ENCODE results near the gene PTGER4.

PTGER4 gene

DNA sequence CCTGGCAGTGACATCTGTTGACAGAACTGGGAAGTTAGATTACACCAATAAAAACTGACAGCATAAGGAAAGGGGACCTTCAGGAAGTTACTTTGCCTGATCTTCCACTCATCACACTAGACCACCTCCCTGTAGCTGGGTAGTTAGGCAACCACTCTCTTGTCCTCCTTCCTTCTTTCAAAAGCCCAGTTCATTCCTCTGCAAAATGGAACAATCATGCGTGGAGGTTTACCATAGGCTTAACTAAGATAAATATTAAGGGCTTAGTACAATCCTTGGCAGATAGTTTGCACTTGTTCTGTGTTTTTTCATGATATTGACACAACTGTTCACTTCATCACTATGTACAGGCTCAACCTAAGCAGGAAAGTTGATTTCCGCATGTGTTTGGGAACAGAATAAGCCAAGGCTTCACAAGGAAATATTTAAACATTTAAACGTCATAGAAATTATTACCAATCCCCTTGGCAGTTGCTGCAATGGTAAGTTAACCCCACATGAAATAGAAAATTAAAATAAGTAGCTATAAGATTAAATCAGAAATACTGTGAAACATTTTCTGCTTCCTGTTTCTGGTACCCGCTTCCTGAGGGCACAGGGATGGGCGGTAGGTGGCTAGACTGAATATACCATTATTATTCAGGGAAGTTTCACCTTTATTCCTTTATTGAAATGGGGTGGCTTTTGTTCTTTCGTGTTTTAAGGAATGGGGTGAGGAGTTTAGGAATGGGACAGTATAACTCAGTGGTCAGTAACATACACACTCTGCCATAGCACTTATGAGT lies 9.9 kb upstream of the PTGER4 start:
- DNase-seq (ENCODE audit: low read depth) = no peak

- DNase-seq (ENCODE audit: low read depth) = no peak
These were observed 7.3 kb upstream of the PTGER4 start for GRCh38 chr5:40672425-40672824.

GRCh38 chr5:40674661-40675235 lies 5.0 kb upstream of the PTGER4 start:
- DNase-seq (ENCODE audit: low read depth) = no peak

DNA sequence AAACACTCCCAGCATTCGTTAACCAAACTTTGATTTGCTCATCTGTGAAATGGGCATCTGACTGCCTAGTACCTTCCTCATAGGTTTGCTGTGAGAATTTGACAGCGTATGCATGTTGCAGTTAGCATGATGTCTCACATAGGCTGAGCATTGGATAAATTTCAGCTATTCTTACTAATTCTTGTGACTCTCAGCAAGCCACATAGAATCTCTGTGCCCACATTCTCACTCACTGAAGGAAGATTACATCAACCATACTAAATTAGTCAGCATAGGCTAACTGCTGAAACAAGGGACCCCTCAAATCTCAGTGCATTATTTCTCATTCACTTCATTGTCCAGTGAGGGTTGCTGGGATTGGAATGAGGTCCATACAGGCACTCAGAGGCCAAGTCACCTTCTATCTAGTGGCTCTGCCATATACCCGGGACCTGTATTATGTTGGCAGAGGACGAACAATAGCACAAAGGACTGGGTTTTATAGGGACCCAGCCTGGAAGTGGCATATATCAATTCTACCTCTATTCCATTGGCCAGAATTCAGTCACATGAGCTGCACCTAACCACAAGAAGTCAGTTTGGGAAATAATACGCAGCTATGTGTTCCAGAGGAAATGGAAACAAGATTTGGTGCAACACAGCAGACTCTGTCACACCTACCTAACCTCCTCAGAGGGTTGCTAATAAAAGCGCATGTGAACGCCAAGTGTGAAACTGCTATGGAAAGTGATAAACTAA lies 4.2 kb upstream of the PTGER4 start:
- DNase-seq (ENCODE audit: low read depth) = no peak

GRCh38 chr5:40676613-40677343 lies 2.9 kb upstream of the PTGER4 start:
- DNase-seq (ENCODE audit: low read depth) = peak; percentile 69

DNA sequence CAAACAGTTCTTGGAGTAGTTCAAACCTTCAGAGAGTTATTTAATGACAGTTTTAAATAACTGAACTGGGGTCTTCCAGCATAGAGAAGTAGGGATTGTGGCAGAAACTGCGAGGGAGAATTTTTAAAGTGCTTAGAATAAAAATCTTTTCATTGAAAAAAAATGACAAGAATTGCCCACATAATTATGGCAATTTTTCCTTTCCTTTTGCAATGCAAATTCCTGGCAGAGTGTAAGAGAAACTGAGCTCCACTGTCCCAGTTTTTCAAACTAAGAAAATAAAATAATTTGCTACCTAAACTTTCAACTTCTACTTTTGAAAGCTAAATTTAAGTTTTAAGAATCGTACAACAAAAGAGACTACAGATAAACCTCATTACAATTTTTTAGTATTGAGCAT lies 2.3 kb upstream of the PTGER4 start:
- no peak for DNase-seq (ENCODE audit: low read depth)

- no peak for DNase-seq (ENCODE audit: low read depth)
These were observed 1.7 kb upstream of the PTGER4 start for GRCh38 chr5:40678026-40678425.

GRCh38 chr5:40678460-40679147 lies 1.1 kb upstream of the PTGER4 start:
- no peak for DNase-seq (ENCODE audit: low read depth)

DNA sequence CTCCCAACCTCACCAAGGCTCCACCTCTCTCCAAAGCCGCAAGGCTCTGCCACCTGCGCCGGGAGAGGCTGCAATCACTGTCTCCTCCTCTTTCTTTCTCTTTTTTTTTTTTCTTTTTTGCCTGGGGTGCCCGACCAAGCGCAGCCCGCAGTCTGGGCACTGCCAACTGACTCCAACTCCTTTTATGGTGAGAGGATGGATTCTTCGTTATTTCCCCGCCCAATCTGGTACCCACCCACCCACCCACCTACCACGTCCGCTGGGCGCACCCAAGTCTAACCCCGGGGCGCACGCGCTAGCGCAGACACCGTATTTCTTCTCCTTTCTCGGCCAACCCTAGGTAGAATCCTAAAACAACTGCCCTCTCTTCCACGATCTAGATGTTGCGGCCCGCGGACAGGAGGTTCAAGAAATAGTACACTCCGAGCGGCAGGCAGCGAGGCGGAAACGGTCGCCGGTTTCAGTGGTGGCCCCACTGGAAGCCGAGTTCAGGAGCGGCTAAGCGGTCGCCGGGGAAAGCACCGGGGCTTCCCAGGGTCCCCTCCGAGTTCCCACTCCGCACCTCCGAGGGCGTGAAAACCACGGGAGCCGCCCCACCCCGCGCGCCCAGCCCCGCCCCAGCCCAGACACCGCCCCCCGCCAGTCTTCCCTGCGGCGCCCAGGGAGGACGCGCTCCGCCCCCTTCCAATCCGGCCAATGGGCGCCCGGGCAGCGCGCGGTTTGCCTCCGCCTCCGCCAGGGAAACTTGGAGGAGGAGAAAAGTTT lies 385 bp upstream of the PTGER4 start:
- peak; percentile 65 for DNase-seq (ENCODE audit: low read depth)

DNA sequence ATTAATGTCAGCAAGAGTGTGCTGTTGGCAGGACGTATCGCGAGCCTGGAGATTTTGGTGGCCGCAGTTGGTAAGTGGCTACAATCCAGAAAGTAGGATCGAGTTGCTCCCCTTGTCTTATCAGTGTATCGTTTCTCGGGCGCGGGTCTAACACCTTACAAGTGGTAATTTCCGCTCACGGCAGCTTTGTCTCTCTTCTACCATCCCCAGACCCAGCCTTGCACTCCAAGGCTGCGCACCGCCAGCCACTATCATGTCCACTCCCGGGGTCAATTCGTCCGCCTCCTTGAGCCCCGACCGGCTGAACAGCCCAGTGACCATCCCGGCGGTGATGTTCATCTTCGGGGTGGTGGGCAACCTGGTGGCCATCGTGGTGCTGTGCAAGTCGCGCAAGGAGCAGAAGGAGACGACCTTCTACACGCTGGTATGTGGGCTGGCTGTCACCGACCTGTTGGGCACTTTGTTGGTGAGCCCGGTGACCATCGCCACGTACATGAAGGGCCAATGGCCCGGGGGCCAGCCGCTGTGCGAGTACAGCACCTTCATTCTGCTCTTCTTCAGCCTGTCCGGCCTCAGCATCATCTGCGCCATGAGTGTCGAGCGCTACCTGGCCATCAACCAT lies 1.1 kb downstream of the PTGER4 start:
- no peak for DNase-seq (ENCODE audit: low read depth)

GRCh38 chr5:40681363-40682153 lies 1.8 kb downstream of the PTGER4 start:
- DNase-seq (ENCODE audit: low read depth) = no peak

- no peak for DNase-seq (ENCODE audit: low read depth)
These were observed 2.7 kb downstream of the PTGER4 start for GRCh38 chr5:40682154-40683017.

GRCh38 chr5:40683305-40683704 lies 3.6 kb downstream of the PTGER4 start:
- no peak for DNase-seq (ENCODE audit: low read depth)

DNA sequence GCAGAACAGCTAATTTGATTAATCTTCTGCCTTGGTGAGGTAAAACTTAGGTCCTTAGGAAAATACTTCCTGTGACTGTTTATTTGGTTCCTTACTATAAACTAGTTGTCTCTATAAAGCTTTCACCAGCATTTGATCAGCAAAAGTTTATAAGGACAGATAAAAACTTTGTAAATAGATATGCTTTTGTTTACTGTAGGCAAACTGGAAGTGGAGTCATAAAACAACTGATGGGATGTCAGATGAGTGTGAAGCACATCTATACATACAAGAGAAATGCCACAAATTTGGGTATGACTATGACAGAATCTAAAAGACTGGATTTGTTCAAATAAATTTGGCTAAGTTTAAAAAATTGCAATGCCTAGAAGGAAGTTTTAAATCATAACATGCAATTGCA lies 5.5 kb downstream of the PTGER4 start:
- DNase-seq (ENCODE audit: low read depth) = no peak

- no peak for DNase-seq (ENCODE audit: low read depth)
These were observed 6.3 kb downstream of the PTGER4 start for GRCh38 chr5:40685976-40686486.

DNA sequence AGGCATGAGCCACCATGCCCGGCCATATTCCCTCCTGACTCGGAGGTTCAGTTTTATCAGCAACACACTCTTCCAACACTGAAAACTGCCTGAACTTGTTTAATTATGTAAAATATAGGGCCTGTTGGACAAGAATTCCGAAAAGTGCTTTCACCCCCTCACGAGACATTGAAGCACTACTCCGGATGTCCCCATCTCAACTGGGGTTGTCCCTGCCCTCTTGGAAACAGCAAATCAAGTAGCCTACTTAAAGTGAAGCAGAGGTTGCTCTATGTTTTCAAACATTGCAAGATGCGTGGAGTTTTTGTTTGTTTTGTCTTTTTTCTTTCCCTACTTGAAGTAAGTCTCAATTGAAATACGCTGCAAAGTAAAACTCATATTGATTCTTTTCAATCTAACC lies 7.6 kb downstream of the PTGER4 start:
- DNase-seq (ENCODE audit: low read depth) = no peak

GRCh38 chr5:40688127-40688761 lies 8.5 kb downstream of the PTGER4 start:
- DNase-seq (ENCODE audit: low read depth) = peak; percentile 87

DNA sequence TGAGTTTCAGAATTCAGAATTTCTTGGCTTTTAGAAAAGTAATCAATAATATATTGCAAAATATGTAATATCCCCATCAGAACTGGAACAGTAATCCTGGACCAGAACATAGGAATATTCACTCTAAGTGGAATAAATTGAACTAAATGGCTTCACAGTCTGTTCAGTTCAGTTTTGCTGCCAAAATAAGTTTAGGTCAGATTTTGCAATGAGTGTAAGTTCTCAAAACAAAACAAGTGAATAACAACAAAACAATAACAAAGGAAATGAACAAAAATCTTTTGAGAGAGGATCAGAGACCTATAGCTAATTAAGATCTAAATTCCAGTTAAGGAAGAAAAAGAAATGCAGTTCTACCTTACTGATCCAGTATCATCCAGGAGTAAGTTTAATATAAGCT lies 9.3 kb downstream of the PTGER4 start:
- DNase-seq (ENCODE audit: low read depth) = no peak

All from HS-5 (cell line).